Stimulated activated CD8-positive, alpha-beta memory T cell treated with anti-CD3 and anti-CD28 coated beads, Interleukin-7, amount 100 ng/mL, for 1 hour (primary cell): ENCODE results near the gene PHF21B.

Experiments used
- DNase-seq, 2 donors: peaks; one replicate each; pipeline ENCODE4 v3.0.0-alpha.2; 2020; ENCODE audit warnings: low read depth in 2 of 2

The PHF21B gene

DNA sequence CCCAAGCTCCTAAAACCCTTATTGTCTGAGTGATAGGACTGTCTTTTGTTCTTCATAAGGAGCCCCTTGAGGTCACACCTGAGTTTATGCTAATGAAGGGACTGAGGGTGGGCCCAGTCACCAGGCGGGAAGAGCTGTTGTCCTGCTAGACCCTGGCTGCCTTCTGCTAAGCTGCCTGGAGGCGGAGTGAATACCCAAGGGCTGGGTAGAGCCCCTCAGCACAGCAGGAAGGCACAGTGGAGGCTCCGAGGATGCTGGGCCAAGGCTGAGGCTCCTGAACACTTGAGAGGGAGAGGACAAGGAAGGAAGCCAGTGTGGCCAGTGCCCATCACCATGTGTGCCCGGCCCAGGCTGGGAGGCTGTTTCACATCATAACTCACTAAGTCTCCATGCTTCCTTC, 4.8 kb upstream of the PHF21B start:
- DNase-seq: no peak

DNA sequence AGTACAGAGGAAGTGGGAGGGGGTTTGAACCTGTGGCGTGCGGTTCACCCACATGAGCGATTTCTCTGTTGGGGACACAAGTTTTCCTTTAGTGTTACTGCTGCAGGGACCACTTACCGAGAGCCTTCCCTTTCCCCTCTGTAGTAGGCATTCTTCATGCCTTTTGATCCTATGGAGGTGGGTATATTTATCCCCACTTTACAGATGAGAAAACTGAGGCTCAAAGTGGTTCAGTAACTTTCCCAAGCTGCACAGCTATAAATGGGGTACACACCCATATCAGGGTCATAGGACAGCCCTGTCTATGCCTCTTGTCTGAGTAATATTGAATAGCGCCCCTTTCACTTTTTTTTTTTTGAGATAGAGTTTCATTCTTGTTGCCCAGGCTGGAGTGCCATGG, 3.3 kb upstream of the PHF21B start:
- DNase-seq: no peak

DNA sequence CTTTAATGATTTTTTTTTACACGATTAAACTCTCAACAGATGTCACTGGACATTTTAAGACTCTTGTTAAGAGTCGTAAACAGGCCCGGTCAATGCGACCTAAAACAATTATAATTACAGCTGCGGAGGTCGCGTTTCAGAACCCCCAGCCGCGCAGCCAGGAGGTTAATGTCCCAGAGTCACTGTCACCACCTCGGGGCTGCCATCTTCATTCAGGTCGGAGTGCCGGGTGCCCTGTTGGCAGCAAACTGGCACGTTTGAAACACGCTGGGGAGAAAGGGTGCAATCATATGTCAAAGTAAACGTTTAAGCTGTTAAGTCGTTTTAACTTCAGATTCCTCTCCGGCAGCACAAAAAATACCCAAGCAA, 711 bp upstream of the PHF21B start:
- no peak for DNase-seq

DNA sequence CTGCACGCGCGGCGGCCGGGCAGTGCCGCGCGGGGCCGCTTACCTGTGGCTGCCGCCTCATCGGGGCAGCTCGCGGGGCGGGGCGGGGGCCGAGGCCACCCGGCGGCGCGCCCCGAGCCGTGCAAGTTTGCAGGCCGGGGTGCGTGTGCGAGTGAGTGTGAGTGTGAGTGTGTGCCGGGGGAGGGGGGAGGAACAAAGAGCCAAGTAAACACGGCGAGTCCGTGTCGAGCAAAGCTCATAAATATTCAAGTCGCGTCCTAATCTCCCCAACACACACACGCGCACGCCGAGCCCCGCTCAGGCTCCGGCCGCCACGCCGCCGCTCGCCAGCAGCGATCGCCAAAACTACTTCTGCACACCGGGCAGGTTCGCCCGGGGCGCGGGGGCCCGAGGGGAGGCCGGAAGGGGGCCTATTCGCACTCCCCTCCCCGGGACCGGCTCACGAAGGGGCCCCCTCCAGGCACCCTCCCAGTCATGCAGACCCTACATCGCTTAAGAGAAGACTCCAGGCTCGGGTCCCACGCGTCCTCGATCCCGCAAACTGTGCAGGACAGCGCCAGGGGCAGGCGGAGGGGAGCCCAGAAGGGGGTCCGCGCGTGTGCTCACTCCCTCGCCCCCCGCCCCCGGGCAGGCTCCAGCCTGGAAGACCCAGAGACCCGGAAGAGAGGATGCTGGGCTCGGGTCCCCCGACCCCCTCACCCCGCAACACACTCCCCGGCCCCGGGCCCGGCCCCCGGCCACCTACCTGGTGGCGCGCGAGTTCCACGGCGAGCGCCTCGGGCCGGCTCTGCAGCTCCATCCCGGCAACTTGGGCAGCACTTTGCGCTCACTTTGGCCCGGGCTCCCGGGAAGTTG, 827 bp downstream of the PHF21B start:
- DNase-seq: no peak

DNA sequence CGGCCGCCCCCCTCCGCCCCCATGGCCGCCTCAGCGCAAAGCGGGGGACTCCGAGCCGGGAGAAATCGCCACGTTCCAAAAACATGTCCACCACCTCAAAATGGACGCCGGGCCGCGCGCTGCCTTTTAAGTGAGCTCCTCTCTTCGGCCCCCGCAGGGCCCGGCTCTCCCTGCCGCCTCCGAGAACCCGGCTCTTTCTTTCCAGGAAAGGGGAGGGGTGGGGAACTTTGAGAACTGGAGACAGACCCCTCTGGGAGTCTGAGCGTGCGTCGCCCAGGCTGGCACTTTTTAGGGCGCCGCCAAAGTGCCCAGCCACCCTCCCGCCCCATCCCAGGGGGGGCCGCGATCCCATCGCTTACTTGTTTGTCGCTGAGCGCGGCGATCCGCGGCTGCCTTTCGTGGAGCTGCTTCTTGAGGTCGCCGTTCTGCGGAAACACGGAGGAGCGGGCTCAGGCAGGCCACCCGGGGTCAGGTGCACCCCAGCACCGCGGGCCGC, 1.6 kb downstream of the PHF21B start:
- DNase-seq: no peak

DNA sequence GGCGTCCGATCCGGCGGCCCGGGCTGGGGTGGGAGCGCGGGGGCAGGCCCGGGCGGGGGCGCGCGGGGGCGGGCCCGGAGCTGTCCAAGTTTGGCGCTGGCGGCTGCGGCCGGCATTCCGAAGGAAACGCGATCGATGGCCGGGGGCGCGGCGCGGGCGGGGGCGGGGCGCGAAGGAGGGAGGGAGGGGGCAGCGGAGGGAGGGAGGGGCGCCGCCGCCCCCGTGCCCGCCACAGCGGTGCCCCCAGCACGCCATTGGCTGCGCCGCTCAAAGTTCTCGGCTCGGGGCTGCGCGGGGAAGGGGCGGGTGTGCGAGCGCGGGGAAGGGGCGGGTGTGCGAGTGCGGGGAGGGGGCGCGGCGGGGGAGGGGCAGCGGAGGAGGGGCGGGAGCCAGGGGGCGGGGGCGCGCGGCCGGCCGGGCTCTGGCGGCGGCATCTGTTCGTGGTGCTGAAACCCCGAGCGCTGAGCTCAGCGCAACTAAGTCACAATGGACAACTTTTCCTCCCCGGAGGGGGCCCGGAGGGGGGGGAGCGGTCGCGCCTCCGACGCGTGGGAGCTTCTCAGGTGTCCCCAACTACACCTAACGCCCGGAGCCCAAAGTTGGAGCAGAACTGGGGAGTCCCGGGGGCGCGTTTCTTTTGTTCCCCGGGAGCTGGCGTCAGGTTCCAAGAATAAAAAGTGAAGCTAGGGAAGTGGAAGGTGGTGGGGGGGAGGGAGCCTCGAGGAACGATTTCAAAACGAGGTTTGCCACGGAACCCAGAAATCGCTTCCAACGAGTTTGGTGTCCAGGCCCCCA, 2.2 kb downstream of the PHF21B start:
- no peak for DNase-seq

DNA sequence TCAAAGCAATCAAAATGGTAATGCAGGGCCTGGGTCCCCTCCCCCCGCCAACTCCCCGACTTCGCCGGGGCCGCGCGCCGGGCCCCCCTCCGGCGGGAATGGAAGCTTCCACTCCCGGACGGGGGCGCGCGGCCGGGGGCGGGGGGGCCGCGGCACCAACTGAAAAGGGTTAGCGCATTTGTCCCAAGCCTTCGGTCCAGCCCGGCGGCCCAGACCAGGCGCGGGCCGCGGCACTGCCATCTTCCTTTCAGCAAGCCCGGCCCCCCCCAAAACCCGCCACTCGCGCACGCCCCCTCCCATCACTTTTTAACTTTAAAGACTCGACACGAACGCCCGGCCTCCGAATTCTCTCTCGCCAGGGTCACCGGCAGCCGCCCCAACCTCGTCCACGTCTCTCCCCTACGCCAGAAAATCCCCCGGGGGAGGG, 2.8 kb downstream of the PHF21B start:
- DNase-seq: no peak

DNA sequence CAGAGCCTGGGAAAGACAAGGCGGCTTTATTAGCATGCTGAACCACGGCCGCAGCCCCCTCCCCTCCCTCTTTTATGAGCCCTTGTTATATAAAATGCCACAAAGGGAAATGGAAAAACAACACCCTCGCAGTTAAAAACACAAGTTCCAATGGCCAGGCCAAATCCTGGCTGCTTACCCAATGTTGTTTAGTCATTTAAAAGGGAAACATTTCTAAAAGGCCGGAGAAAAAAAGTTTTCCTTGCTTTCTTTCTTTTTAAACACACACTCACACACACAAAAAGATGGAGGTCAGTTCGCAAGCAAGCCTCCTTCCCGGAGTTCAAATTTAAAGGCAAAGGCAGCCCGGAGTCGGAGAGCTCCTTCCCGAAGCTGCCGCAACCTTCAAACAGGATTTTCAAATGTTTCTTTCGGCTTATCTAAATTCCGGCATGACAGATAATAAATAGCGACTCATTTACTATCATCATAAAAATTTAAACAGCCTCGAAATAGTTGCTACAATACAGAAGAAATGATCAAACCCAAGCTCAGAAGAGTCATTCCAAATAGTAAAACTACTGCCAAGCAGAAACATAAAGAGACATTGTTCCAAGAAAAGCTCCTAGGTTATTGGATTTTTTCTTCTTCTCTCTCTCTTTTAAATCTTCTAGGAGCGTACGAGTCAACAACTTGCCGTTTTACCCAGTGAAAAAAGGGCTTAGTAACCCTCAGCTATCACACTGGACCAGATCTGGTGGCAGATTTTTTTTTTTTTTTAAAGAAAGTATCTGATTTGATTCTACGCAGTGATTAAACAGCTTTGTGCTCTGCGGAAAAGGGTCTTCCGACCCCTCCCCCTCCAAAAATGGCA, 3.5 kb downstream of the PHF21B start:
- no peak for DNase-seq

DNA sequence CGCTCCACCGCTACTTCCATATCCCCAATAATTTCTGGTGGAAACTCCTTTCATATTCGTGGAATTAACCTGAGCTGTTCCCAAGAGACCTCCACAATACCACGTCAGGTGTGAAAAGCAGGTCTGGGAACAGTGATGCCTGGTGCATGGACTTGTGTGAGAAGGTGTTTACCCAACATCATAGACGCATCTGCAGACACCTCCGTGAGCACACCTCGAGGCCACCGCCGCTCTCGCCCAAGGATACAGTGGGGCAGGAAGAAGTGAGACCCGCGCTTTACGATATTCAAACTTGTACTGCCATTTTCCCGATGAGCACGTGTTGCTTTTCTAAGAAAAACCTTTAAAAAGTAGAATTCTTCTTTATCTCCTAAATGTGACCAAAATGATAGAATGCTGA, 8.2 kb downstream of the PHF21B start:
- DNase-seq: no peak

DNA sequence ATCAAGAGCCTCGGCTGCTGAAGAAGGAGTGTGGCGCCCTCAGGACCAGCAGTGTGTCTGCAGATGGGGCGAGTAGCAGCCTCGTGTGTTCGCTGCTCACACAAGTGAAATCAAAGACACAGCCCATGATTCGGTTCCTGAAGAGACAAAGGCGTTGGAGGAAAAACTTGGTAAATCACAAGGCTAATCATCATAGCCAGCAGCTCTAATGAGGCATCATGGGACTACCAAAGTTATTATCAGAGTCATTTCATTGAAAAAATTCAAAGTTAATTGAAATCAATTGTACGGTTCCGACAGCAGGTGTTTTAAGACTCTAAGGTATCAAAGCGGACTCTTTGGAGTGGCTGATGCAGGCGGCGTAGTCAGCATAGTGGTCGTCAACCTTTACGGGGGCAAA, 9.5 kb downstream of the PHF21B start:
- DNase-seq: no peak

DNA sequence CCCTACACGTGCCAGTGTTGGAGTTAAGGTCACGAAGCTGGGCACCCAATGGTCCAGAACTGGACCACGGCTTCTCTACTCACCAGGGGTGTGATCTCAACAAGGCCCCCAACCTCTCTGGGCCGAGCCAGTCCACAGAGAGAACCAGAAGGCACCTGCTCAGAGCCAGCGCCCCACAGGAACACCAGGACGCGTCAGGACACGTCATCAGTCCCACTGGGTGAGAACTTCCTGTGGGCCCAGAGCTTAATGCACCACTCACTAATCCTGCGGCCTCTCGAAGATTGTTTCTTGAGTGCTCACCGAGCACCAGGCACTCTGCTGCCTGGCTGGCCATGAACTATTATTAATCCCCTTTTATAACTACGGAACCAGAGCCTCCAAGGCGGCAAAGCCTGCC, 10.1 kb downstream of the PHF21B start:
- DNase-seq: no peak

DNA sequence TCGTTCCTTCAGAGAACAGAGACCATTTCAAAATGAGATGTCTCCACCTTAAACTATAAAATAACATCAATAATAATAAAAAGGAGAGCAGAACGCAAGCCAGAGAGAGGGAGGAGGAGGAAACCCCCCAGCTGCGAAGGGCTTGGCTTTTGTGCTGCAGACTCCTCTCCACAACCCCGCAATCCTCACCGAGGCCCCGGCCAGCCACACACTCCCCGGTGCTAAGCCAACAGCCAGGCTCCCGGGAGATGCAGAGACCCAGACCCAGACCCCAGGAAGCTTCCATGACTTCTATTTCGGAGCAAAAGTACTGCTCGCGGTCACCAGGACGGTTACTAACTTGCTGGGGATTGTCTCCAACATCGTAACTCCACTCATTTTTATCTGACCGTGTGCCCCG, 10.6 kb downstream of the PHF21B start:
- DNase-seq: no peak

DNA sequence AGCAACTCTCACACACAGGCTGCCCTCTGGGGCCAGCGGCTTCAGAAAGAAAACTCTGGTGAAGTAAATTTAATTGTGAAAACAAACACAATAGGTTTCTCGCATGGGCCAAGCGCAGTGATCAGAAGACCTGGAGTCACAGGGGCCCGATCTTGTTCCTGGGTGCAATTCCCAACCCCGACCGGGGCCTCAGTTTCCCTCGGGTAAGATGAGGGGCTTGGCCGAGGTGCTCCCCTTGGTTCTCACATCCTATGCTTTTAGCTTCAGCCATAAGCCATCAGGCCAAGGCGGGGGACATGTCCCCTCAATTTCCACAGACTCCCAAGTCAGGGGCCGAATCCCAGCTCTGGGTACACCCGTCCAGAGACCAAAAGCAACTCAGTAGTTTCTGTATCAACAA, 11.5 kb downstream of the PHF21B start:
- no peak for DNase-seq

DNA sequence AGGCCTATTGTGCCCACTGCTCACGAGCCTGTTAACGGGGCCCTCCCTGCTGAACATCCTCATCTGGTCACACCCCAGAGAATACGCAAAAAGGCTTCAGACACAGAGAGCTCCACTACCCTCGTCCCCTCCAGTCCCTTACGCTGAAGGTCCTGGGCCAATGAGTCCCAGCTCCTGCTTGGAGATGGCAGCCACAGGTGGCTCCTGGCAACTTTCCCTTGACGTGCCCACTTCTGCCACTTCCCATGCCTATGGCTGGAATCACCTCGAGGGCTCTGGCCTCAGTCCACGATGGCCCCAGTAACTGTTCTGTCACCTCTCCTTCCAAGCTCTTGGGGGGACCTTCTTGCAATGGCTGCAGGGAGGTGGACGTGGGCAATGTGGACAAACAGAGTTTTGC, 12.7 kb downstream of the PHF21B start:
- DNase-seq: no peak

DNA sequence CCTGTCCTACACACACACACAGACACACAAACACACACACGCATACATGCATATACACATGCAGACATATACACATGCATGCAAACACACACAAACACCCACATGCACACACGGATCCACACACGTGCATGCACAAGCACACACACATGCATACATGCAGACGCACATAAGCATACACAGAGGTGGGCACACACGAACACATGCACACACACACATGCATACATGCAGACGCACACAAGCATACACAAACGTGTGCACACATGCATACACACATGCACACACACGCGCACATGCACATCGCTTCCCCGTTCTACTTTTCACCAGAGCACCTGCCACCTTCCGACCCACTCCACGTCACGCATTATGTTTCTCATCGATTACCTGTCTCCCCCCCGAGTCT, 13.2 kb downstream of the PHF21B start:
- no peak for DNase-seq

DNA sequence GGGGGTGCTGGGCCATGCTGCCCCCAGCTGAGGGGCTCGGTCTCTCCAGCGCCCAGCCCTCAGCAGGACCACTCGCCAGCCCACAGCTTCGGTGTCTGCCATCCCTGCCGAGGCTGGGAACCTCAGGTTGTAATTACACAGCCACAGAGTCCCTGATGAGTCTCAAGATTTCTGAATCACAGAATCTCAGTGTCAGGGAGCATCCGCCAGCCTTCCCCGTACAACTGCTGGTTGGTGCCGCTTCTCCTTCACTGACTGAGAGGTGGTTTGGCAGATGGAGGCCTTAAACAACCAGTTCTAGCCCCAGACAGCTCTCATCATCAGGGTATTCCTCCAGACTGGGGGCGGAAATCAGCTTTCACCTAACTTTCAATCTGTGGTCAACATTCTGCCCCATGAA, 13.7 kb downstream of the PHF21B start:
- no peak for DNase-seq

DNA sequence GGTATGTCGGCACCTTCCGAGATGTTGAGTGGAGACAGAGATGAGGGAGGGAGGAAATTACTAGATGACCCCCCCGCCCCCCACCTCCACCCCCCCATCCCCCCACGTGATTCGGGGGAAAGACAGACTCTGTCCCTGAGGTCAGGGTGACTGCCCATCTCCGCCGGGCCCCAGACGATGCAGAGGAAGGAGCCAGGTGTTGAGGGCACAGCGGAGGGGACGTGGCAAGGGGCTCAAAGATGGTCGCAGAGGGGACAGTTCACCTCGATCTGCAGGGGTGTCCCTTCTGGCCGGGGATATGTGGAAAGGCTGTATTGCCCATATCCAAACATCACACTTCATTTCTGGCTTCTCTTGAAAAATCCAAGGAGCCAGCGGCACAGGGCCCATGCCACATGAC, 14.1 kb downstream of the PHF21B start:
- DNase-seq: no peak

DNA sequence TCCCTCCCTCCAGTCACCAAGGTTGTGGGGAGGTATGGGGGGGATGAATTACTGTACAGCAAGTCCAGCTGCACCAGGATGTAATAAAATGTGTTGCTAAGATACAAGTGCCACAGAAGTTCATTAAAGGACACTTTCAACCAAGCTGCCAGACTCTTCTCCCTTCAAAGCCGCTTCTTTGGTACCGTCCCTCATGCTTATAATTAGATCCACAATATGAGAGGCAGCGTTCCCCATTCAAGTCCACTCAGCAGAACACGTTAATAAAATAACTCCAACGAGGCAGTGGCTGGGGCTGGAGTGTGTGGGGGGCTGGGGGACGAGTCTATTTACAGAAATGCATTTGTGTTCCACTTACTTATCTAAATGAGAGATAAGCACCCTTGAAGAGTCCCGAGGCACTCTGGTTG, 14.7 kb downstream of the PHF21B start:
- no peak for DNase-seq

DNA sequence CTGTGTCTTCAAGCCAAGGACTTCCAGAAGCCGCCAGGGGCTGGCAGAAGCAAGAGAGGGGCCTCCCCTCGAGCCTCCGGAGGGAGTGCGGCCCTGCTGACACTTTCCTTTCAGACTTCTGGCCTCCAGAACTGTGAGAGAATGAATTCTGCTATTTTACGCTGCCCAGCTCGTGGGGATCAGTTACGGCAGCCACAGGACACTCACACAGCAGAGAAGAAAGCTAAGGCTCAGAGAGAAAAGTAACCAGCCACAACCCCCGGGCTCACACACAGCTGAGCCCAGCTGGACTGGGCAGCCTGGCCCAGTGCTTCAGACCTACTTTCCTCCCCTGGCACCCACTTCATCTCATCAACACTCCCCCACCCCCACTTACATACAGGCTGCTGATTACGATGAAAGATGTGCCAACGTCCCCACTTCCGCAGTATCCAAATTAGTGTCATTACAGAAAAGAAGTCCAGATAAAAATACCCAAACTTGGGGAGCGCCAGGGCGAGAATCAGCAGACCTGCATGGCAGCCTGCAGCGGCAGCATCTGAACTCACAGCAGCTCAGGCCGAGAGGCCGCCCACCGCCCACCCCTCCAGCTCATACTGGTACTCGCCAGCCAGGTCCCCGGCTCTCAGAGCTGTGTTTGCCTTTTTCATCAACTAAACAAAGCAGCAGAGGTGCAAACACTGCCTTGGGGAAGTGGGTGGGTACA, 15.3 kb downstream of the PHF21B start:
- DNase-seq: no peak

DNA sequence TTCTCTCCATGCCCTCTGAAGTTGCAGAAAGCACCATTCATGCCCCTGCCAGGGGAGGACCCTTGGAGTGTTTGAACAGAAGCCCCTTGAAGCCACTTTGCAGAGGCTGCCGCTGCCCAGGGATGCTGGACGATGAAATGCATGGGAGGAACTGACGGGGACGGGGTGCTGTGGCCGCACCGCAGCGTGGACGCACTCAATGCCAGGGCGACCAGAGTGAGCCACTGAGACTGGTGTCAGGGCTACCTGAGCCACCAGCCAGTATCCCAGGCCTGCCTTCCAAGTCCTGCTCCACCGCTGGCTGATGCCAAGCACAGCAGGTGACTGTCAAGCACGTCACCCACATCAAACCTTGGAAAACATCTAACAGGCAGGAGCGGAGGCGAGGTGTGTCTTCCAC, 17.6 kb downstream of the PHF21B start:
- no peak for DNase-seq

DNA sequence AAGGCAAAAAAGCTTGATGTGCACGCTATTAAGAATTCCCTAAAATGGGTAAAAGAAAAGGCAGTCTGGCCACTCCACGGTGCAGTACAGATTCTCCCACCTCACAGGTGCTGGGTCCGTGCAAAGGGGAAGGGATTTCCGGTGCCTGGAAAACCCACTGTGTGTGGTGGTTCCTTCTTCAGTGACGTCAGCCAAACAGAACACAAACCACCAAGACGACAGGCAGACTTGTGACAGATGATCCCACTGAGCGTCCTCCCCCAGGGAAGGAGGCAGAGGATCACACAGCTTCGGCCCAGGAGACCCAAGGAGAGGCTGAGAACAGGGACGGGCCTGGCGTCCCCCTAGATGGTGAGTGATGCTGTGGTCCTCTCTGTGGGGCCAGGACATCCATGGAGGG, 18.6 kb downstream of the PHF21B start:
- no peak for DNase-seq

DNA sequence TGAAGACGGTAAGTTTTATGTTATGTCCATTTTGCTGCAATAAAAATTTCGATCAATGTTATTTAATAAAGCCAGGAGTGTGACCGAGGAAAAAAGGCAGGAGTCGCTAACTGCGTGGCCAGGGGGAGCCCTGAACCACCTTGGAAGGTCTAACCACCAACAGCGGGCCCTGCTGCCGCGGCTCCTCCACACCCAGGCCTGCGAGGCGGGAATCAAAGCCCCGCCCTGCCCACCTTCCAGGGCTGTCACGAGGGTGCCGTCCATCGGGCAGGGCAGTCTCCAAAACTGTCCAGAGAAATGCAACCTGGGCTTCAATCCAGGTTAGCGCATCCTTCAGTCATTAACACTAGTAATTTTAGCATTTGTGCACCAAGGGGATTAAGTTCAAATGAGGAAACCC, 19.0 kb downstream of the PHF21B start:
- DNase-seq: no peak
